Measurements from ENCODE around the gene CX3CR1. TPM values are rescaled to one million over a fixed set of nuclear protein-coding genes. Genes with fewer than 3 reads are reported as not detected.
"Not testable (repeated sequence)": the region's sequence is repeated elsewhere in the genome, so short reads cannot be mapped to it uniquely, and the experiment has no call there.

The CX3CR1 gene
- 0.48 and 0.52 TPM in 2 replicates for total RNA-seq

GRCh38 chr3:39279745-39280517, at the start of gene CX3CR1:
Gene CX3CR1 (minus strand): TSS chr3:39280036. CDS start chr3:39266509, 13,527 bp downstream.
- Mint-ChIP-seq H3K4me3 (ENCODE audit: low read depth) (no peak within 1 kb of the TSS), H3K9me3 (no peaks in the 10 kb centered on the region), H3K36me3 (ENCODE audit: low read depth) (no peaks in the 10 kb centered on the region), H3K4me1 (ENCODE audit: low read depth) (peaks cover 35% of the 10 kb centered on the region), H3K27ac (no peak within 1 kb of the TSS), H3K27me3 (ENCODE audit: low read depth) (peaks cover 10% of the 10 kb centered on the region)
- intact Hi-C loops (cut with micrococcal nuclease), result no loop called here
- DNase-seq (ENCODE audit: low spot score), result peak; percentile 5

- intact Hi-C loops (cut with micrococcal nuclease), result loop anchor here (5.0 kb wide), 1 partner anchor 72 kb away; no protein-coding TSS in a partner anchor
- H3K4me3 Mint-ChIP-seq (ENCODE audit: low read depth), result peak within 1 kb of the TSS; percentile 77
- no peaks in the 10 kb centered on the region for H3K27me3 Mint-ChIP-seq (ENCODE audit: low read depth)
- peaks cover 63% of the 10 kb centered on the region for H3K4me1 Mint-ChIP-seq (ENCODE audit: low read depth)
- H3K36me3 Mint-ChIP-seq (ENCODE audit: low read depth), result peaks cover 19% of the 10 kb centered on the region
- peak within 1 kb of the TSS; percentile 80 for H3K27ac Mint-ChIP-seq
- DNase-seq (ENCODE audit: low spot score), result no peak
- no peaks in the 10 kb centered on the region for H3K9me3 Mint-ChIP-seq
Observed at GRCh38 chr3:39329493-39329892, 49.7 kb upstream of the CX3CR1 start, which contains the start of gene CCR8. Gene CCR8 (plus strand): TSS chr3:39329709. CDS start chr3:39332332, 2,623 bp downstream.

- intact Hi-C loops (cut with micrococcal nuclease), result loop anchor here (1.0 to 5.0 kb wide), 4 partner anchors 8 to 71 kb away; no protein-coding TSS in a partner anchor
- peaks cover 7% of the 10 kb centered on the region for H3K36me3 Mint-ChIP-seq (ENCODE audit: low read depth)
- H3K4me1 Mint-ChIP-seq (ENCODE audit: low read depth), result peaks cover 65% of the 10 kb centered on the region
- peak overlapping the region; percentile 35 for H3K4me3 Mint-ChIP-seq (ENCODE audit: low read depth)
- H3K27ac Mint-ChIP-seq, result peak overlapping the region; percentile 58
- H3K9me3 Mint-ChIP-seq, result no peaks in the 10 kb centered on the region
- no peak for DNase-seq (ENCODE audit: low spot score)
- no peaks in the 10 kb centered on the region for H3K27me3 Mint-ChIP-seq (ENCODE audit: low read depth)
Observed at GRCh38 chr3:39327746-39328349, 48.0 kb upstream of the CX3CR1 start.

- Mint-ChIP-seq H3K4me1 (ENCODE audit: low read depth) (peaks cover 65% of the 10 kb centered on the region), H3K4me3 (ENCODE audit: low read depth) (peak overlapping the region; percentile 19), H3K27me3 (ENCODE audit: low read depth) (no peaks in the 10 kb centered on the region), H3K36me3 (ENCODE audit: low read depth) (peaks cover under 1% of the 10 kb centered on the region), H3K9me3 (no peaks in the 10 kb centered on the region), H3K27ac (peak overlapping the region; percentile 58)
- intact Hi-C loops (cut with micrococcal nuclease), result loop anchor here (5.0 kb wide), 1 partner anchor 70 kb away; no protein-coding TSS in a partner anchor
- DNase-seq (ENCODE audit: low spot score), result no peak
Observed at GRCh38 chr3:39327053-39327745, 47.4 kb upstream of the CX3CR1 start.

GRCh38 chr3:39325236-39325635, 45.4 kb upstream of the CX3CR1 start:
- Mint-ChIP-seq H3K4me1 (ENCODE audit: low read depth) (peaks cover 72% of the 10 kb centered on the region), H3K27ac (no peak overlapping the region)

GRCh38 chr3:39323494-39323893, 43.7 kb upstream of the CX3CR1 start:
- peaks cover 10% of the 10 kb centered on the region for H3K36me3 Mint-ChIP-seq (ENCODE audit: low read depth)
- H3K4me3 Mint-ChIP-seq (ENCODE audit: low read depth), result no peak overlapping the region
- no peak for DNase-seq (ENCODE audit: low spot score)
- H3K4me1 Mint-ChIP-seq (ENCODE audit: low read depth), result peaks cover 72% of the 10 kb centered on the region
- intact Hi-C loops (cut with micrococcal nuclease), result no loop called here
- peak overlapping the region; percentile 31 for H3K27ac Mint-ChIP-seq
- H3K27me3 Mint-ChIP-seq (ENCODE audit: low read depth), result peaks cover 1% of the 10 kb centered on the region
- peaks cover 19% of the 10 kb centered on the region for H3K9me3 Mint-ChIP-seq

More at GRCh38 chr3:39325236-39325635, 45.4 kb upstream of the CX3CR1 start:
- Mint-ChIP-seq H3K9me3 (peaks cover 7% of the 10 kb centered on the region), H3K4me3 (ENCODE audit: low read depth) (no peak overlapping the region), H3K36me3 (ENCODE audit: low read depth) (peaks cover 6% of the 10 kb centered on the region), H3K27me3 (ENCODE audit: low read depth) (no peaks in the 10 kb centered on the region)
- DNase-seq (ENCODE audit: low spot score), result no peak
- intact Hi-C loops (cut with micrococcal nuclease), result loop anchor here (1.0 to 5.0 kb wide), 4 partner anchors 10 to 68 kb away; partner anchors contain the start of gene SLC25A38

- intact Hi-C loops (cut with micrococcal nuclease), result no loop called here
- Mint-ChIP-seq H3K27ac (peak overlapping the region; percentile 30), H3K27me3 (ENCODE audit: low read depth) (peaks cover 1% of the 10 kb centered on the region), H3K4me3 (ENCODE audit: low read depth) (no peak overlapping the region), H3K4me1 (ENCODE audit: low read depth) (peaks cover 69% of the 10 kb centered on the region), H3K36me3 (ENCODE audit: low read depth) (peaks cover 10% of the 10 kb centered on the region), H3K9me3 (peaks cover 19% of the 10 kb centered on the region)
- no peak for DNase-seq (ENCODE audit: low spot score)
Observed at GRCh38 chr3:39322936-39323335, 43.1 kb upstream of the CX3CR1 start.

GRCh38 chr3:39322209-39322715, 42.4 kb upstream of the CX3CR1 start:
- peak overlapping the region; percentile 21 for H3K4me3 Mint-ChIP-seq (ENCODE audit: low read depth)
- peaks cover 23% of the 10 kb centered on the region for H3K9me3 Mint-ChIP-seq
- H3K4me1 Mint-ChIP-seq (ENCODE audit: low read depth), result peaks cover 68% of the 10 kb centered on the region
- H3K27me3 Mint-ChIP-seq (ENCODE audit: low read depth); DNase-seq (ENCODE audit: low spot score); intact Hi-C loops (cut with micrococcal nuclease): not testable (repeated sequence)
- peak overlapping the region; percentile 58 for H3K27ac Mint-ChIP-seq
- H3K36me3 Mint-ChIP-seq (ENCODE audit: low read depth), result peaks cover 13% of the 10 kb centered on the region

- Mint-ChIP-seq H3K9me3 (peaks cover 25% of the 10 kb centered on the region), H3K27ac (peak overlapping the region; percentile 58), H3K36me3 (ENCODE audit: low read depth) (peaks cover 15% of the 10 kb centered on the region), H3K4me3 (ENCODE audit: low read depth) (peak overlapping the region; percentile 13), H3K4me1 (ENCODE audit: low read depth) (peaks cover 64% of the 10 kb centered on the region)
- intact Hi-C loops (cut with micrococcal nuclease); DNase-seq (ENCODE audit: low spot score); H3K27me3 Mint-ChIP-seq (ENCODE audit: low read depth): not testable (repeated sequence)
Observed at GRCh38 chr3:39321574-39321983, 41.7 kb upstream of the CX3CR1 start.

GRCh38 chr3:39319249-39319648, 39.4 kb upstream of the CX3CR1 start:
- H3K4me3 Mint-ChIP-seq (ENCODE audit: low read depth), result no peak overlapping the region
- no peak for DNase-seq (ENCODE audit: low spot score)
- peaks cover 68% of the 10 kb centered on the region for H3K4me1 Mint-ChIP-seq (ENCODE audit: low read depth)
- H3K36me3 Mint-ChIP-seq (ENCODE audit: low read depth), result peaks cover 21% of the 10 kb centered on the region
- H3K27ac Mint-ChIP-seq, result no peak overlapping the region
- peaks cover 36% of the 10 kb centered on the region for H3K9me3 Mint-ChIP-seq
- H3K27me3 Mint-ChIP-seq (ENCODE audit: low read depth), result peaks cover 1% of the 10 kb centered on the region
- intact Hi-C loops (cut with micrococcal nuclease), result no loop called here

- intact Hi-C loops (cut with micrococcal nuclease), result no loop called here
- H3K27ac Mint-ChIP-seq, result no peak overlapping the region
- no peak for DNase-seq (ENCODE audit: low spot score)
- peaks cover 1% of the 10 kb centered on the region for H3K27me3 Mint-ChIP-seq (ENCODE audit: low read depth)
- peaks cover 27% of the 10 kb centered on the region for H3K36me3 Mint-ChIP-seq (ENCODE audit: low read depth)
- H3K4me1 Mint-ChIP-seq (ENCODE audit: low read depth), result peaks cover 64% of the 10 kb centered on the region
- peaks cover 43% of the 10 kb centered on the region for H3K9me3 Mint-ChIP-seq
- no peak overlapping the region for H3K4me3 Mint-ChIP-seq (ENCODE audit: low read depth)
Observed at GRCh38 chr3:39318301-39318700, 38.5 kb upstream of the CX3CR1 start.

GRCh38 chr3:39317571-39318169, 37.8 kb upstream of the CX3CR1 start:
- Mint-ChIP-seq H3K27ac (no peak overlapping the region), H3K4me3 (ENCODE audit: low read depth) (no peak overlapping the region), H3K27me3 (ENCODE audit: low read depth) (peaks cover 1% of the 10 kb centered on the region), H3K4me1 (ENCODE audit: low read depth) (peaks cover 58% of the 10 kb centered on the region), H3K36me3 (ENCODE audit: low read depth) (peaks cover 33% of the 10 kb centered on the region), H3K9me3 (peaks cover 45% of the 10 kb centered on the region)
- DNase-seq (ENCODE audit: low spot score), result no peak
- intact Hi-C loops (cut with micrococcal nuclease), result loop anchor here (2.0 kb wide), 1 partner anchor 23 kb away; no protein-coding TSS in a partner anchor

All from activated T-helper 2 cell treated with anti-CD3 and anti-CD28 coated beads, Interferon-gamma antibody, Interleukin-2, Interleukin-4, amounts not matched to agents 10 μg/mL and 5 μg/mL and 100 μg/mL, durations not matched to agents 14 hours and 24 hours and 36 hours (primary cell).